HG02870 (cell line): ENCODE data around the gene CCDC88B.

Experiments used
- ATAC-seq: cut with Tn5 transposase; IDR thresholded peaks from one replicate; pipeline ENCODE4 v1.9.1; 2021; ENCODE audit warnings: mild to moderate bottlenecking, moderate library complexity; ENCODE audit not compliant: unreplicated experiment

The CCDC88B gene, protein sequence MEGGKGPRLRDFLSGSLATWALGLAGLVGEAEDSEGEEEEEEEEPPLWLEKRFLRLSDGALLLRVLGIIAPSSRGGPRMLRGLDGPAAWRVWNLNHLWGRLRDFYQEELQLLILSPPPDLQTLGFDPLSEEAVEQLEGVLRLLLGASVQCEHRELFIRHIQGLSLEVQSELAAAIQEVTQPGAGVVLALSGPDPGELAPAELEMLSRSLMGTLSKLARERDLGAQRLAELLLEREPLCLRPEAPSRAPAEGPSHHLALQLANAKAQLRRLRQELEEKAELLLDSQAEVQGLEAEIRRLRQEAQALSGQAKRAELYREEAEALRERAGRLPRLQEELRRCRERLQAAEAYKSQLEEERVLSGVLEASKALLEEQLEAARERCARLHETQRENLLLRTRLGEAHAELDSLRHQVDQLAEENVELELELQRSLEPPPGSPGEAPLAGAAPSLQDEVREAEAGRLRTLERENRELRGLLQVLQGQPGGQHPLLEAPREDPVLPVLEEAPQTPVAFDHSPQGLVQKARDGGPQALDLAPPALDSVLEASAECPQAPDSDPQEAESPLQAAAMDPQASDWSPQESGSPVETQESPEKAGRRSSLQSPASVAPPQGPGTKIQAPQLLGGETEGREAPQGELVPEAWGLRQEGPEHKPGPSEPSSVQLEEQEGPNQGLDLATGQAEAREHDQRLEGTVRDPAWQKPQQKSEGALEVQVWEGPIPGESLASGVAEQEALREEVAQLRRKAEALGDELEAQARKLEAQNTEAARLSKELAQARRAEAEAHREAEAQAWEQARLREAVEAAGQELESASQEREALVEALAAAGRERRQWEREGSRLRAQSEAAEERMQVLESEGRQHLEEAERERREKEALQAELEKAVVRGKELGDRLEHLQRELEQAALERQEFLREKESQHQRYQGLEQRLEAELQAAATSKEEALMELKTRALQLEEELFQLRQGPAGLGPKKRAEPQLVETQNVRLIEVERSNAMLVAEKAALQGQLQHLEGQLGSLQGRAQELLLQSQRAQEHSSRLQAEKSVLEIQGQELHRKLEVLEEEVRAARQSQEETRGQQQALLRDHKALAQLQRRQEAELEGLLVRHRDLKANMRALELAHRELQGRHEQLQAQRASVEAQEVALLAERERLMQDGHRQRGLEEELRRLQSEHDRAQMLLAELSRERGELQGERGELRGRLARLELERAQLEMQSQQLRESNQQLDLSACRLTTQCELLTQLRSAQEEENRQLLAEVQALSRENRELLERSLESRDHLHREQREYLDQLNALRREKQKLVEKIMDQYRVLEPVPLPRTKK (N-terminal part only)

DNA sequence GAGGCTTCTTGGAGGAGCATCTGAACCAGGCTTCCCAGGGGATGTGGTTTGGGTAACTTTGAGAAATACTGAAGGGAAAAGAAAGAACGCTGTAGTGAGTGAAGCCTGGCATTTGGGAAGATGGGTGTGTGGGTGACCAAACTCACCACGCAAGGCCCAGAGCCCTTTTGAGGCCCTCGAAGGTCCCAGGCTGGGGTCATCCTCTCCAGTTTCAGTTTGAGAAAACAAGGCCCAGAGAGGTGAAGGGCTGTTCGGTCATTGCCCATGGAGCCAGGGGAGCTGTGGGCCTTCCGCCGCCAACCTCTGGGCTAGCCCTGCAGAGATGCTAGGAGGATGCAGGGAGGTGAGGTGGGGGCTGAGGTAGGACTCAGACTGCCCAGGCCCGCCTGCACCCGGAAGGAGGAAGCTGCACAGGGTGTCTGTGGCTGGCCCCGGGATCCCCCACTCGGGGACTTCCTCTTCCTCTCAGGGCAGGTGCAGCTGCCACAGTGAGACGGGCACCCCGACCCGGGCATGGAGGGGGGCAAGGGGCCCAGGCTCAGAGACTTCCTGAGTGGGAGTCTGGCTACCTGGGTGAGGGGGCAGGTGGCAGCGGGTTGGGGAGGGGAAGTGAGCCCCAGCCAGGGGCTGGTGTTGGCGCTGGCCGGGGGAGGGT, at the start of gene CCDC88B:
TSS of gene CCDC88B (plus strand) at position 451 of the 655 bp plus-strand sequence. CDS start at position 514, 63 bp downstream.
- ATAC-seq: peak; percentile 39

DNA sequence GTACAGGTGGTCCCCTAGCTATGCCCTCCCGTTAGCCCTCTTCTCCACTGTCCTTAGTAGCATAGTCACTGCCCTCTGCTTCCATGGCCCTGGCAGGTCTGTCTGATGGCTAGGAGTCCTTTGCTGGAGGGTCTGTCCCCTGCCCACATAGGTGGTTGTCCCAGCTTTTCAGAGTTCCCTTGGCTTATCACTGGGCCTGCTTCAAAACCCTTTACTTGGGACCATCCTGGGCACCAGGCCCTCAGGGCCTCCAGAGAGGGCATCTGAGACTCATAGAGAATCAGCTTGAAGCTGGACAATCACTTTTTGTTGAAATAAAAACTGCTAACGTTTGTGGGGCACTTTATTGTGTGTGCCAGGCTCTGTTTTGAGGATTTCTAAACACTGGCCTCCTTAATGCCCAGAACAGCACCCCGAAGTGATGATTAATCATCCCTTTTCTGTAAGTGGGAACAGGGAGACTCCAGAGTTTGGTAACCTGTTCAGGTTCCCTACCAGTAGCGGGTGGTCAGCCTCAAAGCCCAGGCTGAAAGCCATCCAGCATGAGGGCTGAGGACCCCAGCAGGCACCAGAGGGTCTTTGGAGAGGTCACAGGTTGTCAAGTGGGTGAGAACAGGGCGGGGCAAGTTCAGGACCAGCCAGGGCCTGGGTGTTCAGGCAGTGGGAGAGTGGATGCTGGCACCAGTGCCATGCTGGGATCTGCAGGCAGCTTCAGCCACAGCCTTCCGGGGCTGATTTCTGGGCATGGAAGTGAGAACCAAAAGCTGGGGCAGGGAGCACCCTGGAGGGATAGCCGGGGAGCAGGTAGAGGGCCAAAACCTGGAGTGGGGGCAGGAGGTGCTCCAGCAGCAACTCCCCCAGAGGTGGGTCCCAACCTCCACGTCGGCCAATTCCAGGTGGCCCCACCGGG, 49.4 kb upstream of the CCDC88B start:
- ATAC-seq: no peak

DNA sequence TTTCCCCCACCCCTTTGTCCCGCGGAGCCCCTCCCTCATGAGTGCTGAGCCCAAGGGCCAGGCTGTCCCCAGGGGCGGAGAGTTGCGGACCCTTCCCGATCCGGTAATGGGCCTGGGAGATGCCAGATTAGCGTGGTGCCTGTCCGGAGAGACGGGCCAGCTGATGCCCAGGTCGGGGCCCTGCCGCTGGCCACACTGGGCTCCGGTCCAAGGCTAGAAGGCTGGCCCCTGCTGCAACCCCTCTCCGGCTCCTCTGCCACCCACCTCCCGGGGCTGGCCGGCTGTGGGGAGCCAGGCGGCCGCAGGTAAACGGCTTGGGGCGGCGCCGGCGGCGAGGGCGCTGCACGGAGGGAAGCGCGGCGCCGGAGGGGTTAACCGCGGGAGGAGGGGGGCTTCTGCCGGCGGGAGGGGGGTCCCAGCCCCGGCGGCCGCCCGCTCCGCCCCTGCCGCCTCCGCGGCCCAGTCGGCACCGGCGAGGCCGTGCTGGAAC, 48.7 kb upstream of the CCDC88B start, which contains the start of gene KCNK4:
TSS of gene KCNK4 (plus strand) at position 41 of the 490 bp plus-strand sequence. CDS start 1,717 bp downstream, outside the sequence.
- ATAC-seq: no peak

DNA sequence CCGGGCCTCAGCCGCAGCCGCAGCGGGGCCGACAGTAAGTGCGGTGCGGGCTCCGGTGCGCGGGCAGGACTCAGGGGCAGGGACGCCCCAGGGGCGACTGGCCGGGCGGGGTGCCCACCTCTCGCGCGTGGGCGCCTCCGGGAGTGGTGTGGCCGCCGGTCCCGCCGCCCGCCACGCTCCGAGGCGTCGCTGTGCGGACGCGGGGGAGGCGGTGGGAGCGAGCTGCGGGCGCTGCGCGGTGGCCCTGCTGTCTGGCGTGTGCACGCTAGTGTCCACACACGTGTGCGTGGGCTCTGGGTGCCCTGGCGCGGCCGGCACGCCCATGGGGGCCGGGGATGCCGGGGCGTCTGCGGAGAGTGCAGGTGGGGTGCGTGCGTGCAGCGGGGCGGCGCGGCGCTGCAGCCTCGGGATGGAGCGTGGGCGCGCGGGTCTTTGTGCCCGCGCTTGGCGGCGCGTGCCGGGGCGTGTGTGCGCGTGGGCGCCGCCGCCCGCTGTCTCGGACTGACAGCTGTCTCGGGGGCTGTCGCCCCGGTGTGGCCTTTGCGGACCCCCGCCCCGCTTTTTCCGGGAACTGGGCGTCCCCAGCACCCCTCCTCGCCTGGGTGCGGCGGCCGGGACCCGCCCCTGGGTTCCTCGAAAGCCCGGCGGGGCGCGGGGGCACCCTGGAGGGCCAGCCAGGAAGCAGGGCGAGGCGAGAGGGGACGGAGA, 48.1 kb upstream of the CCDC88B start:
- ATAC-seq: no peak

DNA sequence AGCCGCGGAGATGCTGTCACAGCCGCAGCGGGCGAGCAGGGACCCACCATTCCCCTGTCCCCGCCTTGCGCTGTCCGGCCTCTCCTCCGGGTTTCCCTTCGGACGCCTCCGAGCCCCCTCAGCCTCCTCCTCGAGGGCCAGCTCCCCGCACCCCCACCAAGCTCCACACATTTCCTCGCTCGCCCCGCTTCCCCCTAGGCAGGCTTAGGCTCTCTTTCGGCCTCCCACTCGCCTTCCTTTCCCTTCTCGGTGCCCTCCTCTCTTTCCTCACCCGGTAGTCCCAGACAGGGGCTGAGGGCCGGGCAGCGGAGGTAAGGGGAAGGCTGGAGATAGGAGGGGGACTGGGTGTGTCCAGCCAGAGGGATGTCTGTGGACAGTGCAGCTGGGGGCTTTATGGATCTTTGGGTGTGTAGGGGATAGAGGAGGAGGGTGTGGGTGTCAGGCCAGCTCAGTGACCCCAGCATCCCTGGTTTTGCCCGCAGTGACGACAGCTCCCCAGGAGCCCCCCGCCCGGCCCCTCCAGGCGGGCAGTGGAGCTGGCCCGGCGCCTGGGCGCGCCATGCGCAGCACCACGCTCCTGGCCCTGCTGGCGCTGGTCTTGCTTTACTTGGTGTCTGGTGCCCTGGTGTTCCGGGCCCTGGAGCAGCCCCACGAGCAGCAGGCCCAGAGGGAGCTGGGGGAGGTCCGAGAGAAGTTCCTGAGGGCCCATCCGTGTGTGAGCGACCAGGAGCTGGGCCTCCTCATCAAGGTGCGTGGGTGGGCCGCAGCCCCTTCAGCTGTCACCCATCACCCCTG, 47.3 kb upstream of the CCDC88B start:
- ATAC-seq: no peak

DNA sequence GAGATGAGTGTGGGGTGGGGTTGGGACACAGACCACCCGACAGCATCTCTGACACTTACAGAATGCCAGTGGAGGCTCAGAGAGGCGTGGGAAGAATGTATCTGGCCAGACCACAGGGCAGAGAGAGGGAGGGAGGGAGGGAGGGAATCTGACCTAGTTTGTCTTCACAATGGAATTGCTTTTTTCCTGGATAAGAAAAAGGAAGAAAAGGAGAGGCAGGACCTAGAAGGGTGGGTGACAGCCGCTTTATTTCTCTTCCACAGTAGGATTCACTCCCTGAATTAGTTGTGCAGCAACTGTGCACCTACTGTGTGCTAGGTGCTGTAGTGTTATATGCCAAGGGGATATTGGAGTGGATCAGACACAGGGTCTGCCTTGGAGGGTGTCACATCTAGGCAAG, 45.2 kb upstream of the CCDC88B start:
- ATAC-seq: no peak

DNA sequence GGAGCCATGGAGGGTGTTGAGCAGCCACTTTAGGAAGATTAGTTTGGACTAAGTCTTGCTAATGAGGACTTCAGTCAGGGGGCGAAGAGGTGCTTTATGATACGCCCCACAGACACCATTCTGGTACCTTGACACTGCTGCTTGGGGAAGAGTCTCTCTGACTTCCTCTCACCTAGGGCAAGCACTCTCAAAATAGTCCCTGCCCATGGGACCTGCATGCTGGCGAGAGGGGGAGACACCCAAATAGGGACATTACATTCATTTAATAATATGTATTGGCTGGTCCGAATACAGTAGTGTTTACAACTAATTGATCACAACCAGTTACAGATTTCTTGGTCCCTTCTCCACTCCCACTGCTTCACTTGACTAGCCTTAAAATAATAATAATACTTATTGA, 44.2 kb upstream of the CCDC88B start:
- no peak for ATAC-seq

DNA sequence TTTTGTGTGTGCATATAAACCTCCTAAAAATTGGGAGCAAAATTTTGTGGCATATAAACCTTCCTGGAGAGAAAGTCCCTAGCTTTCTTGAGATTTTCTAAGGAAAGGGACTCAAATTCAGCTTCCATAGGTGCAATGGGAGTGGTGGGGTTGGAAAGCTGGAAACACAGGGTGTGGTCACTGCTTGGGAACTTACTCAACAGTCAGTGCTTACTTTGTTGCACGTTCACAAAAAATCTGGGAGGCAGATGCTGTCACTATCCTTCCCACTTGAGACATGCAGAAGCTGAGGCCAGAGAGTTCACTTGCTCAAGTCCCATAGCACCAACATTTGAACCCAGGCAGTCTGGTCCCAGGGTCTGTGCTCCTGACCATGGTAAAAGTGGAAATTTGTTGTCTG, 43.8 kb upstream of the CCDC88B start:
- no peak for ATAC-seq

DNA sequence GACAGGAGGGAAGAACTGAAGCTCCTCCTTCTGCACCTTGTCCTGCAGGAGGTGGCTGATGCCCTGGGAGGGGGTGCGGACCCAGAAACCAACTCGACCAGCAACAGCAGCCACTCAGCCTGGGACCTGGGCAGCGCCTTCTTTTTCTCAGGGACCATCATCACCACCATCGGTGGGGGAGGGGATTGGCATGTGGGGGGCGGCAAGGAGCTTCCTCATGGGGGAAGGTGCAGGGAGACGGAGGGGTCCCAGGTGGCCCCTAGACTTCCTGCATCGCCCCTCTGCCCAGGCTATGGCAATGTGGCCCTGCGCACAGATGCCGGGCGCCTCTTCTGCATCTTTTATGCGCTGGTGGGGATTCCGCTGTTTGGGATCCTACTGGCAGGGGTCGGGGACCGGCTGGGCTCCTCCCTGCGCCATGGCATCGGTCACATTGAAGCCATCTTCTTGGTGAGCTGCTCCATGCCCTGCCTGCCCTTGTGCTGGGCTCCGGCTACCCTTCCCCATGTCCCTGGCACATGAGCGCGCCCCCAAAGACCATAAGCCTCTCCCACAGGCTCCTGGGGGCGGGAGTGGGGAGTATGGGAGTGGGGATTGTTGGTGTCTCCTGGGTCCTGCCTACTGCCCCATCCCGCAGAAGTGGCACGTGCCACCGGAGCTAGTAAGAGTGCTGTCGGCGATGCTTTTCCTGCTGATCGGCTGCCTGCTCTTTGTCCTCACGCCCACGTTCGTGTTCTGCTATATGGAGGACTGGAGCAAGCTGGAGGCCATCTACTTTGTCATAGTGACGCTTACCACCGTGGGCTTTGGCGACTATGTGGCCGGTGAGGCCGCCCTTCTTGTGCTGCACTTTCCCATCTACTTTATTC, 42.9 kb upstream of the CCDC88B start:
- no peak for ATAC-seq

DNA sequence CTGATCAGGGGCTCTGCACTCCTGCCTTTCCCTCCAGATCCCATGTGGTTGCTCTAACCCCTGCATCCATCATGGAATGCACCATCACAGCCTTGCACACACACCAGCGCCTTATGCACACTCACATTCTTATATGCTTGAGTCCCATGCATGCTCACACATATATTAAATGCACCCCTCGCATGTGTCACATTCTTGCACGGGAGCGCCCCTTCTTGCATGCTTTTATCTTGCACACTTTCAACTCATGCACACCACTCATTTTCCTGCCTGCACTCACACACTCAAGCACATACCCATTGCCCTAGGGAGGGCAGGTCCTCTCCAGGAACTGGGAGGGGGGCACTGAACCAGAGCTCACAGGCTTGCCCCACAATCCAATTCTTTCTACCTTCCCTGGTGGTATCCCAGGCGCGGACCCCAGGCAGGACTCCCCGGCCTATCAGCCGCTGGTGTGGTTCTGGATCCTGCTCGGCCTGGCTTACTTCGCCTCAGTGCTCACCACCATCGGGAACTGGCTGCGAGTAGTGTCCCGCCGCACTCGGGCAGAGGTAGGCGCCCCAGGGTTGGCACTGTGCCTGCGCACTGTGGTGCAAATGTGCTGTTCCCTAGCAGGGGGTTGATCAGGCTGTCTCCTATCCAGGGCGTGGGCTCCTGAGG, 42.2 kb upstream of the CCDC88B start:
- no peak for ATAC-seq

DNA sequence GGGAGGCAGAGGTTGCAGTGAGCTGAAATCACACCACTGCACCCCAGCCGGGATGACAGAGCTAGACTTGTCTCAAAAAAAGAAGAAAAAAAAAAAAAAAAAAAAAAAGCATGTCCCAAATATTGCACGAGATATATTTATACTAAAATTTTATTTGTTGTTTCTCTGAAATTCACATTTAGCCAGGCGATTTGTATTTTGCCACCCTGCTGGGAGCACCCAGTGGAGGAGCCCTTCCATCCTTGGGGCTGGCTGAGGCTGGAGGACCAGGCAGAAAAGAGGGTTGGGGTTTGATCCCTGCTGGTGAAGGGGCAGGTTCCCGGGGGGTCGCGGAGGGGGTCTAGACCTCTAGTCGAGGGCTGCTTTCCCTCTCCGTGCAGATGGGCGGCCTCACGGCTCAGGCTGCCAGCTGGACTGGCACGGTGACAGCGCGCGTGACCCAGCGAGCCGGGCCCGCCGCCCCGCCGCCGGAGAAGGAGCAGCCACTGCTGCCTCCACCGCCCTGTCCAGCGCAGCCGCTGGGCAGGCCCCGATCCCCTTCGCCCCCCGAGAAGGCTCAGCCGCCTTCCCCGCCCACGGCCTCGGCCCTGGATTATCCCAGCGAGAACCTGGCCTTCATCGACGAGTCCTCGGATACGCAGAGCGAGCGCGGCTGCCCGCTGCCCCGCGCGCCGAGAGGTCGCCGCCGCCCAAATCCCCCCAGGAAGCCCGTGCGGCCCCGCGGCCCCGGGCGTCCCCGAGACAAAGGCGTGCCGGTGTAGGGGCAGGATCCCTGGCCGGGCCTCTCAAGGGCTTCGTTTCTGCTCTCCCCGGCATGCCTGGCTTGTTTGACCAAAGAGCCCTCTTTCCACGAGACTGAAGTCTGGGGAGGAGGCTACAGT, 40.8 kb upstream of the CCDC88B start:
- no peak for ATAC-seq

DNA sequence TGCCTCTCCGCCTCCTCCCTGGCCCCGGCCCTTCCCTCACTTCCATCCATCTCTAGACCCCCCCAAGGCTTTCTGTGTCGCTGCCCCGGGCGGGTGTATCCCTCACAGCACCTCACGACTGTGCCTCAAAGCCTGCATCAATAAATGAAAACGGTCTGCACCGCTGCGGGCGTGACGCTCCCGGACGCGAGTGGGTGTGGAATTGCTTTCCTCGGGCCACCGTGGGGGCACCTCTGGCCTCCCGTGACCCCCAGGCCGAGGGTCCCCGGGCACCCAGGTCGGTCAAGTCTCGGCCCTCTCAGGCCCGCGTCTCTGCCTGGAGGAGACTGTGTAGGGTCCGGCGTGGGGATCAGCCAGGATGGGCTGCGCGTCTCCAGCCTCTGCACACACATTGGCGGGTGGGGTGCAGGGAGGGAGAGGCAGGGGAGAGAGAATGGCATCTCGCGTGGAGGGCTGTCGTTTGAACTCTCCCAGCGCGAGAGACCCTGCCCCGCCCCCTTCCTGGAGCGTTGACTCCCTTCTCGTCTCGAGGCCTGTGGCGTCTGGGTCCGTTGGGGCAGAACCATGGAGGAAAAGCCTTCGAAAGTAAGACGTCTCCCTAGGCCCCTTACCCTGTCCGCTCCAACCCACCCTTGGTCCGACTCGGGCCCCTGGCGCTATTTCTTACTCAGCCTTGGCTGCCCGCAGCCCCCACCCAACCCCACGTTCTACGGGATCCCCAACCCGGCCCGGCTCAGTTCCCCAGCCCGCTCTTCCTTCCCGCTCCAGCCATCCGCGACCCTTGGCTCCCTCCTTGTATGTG, 40.0 kb upstream of the CCDC88B start, which contains the start of gene CATSPERZ:
TSS of gene CATSPERZ (plus strand) at position 512 of the 802 bp plus-strand sequence. CDS start at position 565, 53 bp downstream.
- ATAC-seq: no peak

DNA sequence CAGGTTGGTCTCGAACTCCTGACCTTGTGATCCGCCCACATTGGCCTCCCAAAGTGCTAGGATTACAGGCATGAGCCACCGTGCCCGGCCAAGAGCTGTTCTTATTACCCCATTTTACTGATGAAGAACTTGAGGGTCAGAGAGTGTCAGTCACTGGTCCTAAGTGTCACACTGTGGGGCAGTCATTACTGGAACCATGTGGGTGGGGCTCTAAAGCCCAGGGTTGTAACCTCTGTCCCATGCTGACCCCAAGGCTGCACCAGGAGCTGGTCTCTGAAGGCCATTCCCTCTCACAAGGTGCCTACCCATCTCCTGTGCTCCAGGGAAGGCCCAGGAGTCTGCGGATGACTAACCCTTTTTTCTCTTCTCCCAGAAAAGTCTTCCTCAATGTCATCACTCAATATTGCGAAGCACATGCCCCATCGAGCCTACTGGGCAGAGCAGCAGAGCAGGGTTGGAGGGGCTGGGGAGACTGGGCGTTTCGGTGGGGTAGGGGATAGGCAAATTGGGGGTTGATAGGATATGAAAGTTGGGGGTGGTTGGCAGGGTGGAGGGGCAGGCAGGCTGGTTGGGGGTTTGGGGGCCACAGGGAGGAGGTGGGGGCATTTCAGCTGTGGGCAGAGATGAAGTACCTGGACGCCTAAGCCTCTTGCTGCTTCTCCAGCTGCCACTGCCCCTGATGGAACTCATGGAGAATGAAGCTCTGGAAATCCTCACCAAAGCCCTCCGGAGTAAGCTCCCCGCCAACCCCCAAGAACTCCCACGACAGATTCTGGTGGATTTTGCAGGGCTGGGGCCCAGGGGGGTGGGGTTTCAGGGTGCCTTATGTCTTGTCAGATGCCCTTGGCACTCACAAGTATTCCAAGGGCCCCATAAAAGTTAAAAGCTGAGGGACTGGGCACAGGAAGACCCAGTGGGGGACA, 36.6 kb upstream of the CCDC88B start:
- no peak for ATAC-seq
